RCC 7860 (cell line): ENCODE measurements around the gene USP21.

Source experiments
- DNase-seq: peaks from one replicate; pipeline ENCODE4 v3.0.0-alpha.2; 2015; ENCODE audit warnings: low spot score
- FAIRE-seq: peaks from 2 replicates; lab custom pipeline; 2012; peaks lifted over from hg19 to GRCh38; lab: Jason Lieb, UNC

The USP21 gene

DNA sequence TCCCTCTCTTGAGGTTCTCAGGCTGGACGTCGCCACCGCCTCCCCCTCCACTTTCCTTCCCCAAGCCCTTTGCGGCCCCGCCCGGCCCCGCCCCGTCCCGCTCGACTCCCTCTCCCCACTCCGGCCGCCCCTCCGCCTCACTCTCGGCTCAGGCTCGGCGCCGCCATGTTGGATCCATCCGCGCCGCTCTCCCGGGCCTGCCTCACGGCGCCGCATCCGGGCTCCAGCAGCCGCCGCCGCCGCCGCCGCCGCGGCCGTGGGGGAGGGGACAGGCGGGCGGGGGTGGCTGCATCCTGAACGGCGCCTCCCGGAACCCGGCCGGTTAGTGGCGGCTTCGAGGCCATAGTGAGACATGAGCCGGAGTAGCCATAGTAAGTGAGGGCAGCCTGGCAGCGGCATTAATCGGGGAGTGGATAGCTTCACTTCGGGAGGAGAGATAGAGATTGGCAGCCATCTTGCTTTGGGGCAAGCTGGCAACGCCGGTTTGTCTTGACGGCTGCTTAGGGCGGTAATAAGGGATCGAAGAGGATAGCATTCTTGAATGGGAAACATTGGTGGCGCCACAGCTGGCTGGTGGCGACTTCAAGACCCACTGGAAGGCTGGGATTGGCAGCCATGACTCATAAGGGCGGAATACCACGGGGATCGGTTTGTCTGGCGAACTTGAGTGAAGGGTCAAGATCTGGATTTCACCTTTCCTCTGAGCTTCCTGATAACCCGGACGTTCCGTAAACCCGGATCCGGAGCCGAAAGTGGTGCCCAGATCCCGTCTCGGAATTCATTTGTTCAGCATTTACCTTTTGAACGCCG, 26.7 kb upstream of the USP21 start, which contains the start of gene DEDD:
Gene DEDD (minus strand): TSS at position 258 of the 810 bp plus-strand sequence. CDS start 8,205 bp downstream, outside the sequence.
- FAIRE-seq = peak; percentile 46
- DNase-seq = peak; percentile 93

DNA sequence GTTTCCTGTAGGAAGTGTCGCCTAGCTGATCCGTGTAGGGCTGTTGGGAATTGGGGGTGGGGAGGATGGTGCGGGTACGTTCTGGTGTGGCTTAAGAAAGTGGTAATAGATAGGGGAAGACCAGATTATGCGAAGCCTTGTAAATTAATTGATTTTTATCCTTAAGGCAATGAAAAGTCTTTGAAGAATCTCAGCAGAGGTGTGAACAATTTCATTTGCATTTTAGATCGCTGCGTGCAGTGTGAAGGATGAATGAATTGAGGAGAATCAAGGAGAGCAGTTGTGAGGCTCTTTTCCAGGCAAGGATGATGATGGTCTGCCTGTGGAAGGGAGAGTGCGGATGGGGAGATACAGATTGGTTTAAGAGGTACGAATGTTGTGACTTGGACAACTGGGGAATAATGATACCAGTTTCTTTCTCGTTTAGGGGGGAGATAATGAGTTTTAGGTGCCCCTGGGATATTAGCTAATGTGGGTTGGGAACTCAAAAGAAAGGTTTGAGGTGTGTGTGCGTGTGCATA, 26.0 kb upstream of the USP21 start:
- FAIRE-seq = no peak
- DNase-seq = no peak

DNA sequence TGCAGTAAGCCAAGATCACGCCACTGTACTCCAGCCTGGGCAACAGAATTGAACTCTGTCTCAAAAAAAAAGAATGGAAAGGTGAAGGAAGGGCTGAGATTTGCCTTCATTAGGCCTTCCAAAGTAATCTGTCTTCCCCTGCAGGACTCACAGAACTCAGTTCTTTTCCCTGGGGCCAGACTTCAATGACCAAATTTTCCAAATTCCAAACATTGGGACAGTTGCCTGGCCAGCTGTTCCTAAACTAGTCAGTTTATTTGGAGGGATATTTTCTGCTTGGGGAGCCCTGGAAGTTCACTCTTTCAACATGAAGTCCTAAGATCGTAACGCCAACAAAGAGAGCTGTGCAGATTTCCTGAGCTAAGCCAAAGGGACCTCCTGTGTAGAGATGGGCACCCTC, 21.4 kb upstream of the USP21 start:
- FAIRE-seq (no peak), DNase-seq (no peak)

DNA sequence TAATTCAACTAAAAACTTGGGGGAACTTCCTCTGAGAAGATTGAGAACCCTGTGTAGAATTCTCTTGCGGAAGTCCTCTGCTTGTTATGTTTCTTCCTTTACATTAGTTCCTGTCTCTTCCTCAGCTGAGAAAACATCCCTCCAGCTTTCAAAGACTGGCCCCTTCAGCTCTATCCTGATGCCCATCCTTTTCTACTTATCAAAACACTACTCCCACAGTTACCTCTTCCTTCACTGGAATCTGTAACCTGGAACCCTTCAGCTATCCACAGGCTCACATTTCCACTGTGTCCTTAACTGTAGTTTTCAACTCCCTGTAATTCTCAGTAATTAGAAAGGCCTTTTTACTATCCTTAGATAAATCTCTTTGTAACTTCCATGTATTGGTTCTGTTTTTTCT, 20.9 kb upstream of the USP21 start:
- DNase-seq = no peak
- FAIRE-seq = no peak

DNA sequence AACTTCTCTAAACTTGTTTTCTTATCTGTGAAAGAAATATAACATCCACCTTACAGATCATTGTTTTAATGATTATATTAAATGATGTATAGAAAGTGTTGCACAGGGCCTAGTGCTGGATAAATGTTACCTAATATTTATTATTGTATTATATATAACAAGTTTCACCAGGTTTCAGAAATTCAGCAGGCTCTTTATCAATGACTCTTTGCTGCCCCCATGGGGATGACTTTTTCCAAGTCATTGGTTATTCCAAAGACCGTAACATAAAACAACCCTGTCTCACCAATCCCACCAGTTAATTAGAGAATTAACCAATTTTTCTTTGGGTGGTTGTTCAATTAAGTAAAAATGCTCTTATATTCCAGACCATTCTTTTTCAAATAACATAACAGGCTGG, 19.5 kb upstream of the USP21 start:
- no peak for DNase-seq
- FAIRE-seq = peak; percentile 2

DNA sequence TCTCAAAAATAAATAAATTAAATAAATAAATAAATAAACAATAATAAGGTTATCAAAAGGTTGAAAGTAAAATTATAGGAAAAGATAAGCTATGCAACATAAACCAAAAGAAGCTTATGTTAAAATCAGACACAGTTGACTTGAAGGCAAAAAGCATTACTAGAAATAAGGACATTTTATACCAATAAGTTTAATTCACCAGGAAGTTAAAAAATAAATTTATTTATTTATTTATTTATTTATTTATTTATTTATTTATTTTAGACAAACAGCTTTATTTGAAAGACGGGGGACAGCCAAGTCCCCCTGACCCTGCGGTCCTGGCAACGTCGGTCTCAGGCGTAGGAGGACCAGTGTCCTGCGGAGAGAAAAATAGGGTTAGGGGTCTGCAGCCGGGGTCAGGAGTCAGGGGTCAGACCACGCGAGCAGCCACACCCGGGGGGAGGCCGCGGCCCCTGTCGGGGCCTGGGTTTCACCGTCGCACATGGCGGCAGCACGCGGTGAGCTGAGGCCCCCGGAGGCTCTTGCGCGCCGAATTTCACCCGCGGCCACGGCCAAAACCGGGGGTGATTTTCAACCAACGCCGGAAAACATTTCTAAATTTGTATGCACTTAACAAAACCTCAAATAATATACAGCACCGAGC, 18.4 kb upstream of the USP21 start:
- FAIRE-seq (no peak), DNase-seq (no peak)

DNA sequence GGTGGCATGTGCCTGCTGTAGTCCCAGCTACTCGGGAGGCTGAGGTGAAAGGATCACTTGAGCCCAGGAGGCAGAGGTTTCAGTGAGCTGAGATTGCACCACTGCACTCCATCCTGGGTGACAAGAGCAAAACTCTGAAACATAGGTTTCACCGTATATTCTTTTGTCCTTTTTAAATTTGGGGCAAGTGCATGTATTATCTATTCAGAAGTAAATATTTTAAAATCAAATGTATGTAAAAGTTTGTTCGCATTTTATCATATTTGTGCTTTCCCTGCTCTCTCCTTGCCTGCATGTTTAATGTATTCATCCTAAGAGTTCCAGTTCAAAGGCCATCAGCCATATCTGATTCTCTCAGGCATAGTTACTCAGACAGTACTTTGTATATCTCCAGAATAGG, 13.5 kb upstream of the USP21 start:
- no peak for FAIRE-seq
- no peak for DNase-seq

DNA sequence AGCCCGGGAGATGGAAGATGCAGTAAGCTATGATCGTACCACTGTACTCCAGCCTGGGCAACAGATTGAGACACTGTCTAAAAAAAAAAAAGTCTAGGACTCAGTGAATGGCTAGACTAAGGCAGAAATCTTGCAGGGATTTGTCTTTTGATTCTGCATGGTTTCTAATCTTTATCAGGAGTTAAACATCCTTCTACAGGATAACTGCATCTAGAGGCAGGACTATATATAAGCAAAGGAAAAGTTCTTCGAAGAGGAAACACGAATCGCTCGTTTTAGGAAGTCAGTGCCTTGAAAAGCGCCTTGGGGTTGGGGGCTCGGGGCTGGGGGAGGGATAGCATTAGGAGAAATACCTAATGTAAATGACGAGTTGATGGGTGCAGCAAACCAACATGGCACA, 6.1 kb upstream of the USP21 start:
- FAIRE-seq = no peak

DNA sequence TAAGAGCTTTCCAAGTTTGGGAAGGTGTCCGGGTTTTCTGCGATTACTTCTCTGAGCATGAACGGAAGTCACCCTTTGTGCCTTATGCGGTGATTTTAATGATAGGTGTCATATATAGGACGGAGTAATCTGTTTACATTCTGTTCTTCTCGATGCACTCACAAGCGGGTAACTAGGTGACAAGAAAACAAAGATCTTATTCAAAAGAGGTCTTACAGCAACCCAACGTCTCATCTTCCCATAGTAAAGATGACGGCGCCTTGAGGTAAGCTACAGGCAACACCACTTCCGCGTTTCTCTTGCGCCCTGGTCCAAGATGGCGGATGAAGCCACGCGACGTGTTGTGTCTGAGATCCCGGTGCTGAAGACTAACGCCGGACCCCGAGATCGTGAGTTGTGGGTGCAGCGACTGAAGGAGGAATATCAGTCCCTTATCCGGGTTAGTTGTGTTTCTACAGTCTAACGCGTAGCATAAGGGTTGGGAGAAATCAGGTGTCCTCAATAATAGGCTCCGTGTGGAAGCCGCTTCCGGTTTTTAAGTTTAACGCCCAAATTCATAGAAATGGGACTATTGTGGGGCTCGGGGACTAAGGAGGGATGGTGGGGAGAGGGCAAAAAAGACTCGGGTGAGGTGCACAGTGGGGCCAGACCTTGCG, 5.5 kb upstream of the USP21 start, which contains the start of gene UFC1:
Gene UFC1 (plus strand): TSS at position 297 of the 656 bp plus-strand sequence. CDS start 20 bp downstream, at position 317.
- FAIRE-seq = no peak
- DNase-seq = peak; percentile 75

More for the DNA sequence above, 6.1 kb upstream of the USP21 start:
- DNase-seq = no peak

DNA sequence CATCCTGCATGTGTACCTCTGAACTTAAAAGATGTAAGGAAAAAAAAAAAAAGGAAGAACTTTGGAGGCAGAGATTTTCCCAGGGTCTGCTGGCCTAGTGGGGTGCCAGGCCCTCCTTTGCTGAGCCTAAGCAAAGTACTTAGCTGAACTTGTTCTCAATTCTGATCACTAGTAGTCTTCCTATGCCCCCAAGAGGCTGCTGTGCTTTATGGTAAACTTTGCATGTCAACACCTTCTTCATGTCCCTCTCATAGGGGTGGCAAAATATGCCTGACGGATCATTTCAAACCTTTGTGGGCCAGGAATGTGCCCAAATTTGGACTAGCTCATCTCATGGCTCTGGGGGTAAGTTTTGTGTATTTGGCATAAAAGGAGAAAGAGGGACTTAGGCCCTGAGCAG, 1.4 kb upstream of the USP21 start:
- DNase-seq (no peak), FAIRE-seq (no peak)

DNA sequence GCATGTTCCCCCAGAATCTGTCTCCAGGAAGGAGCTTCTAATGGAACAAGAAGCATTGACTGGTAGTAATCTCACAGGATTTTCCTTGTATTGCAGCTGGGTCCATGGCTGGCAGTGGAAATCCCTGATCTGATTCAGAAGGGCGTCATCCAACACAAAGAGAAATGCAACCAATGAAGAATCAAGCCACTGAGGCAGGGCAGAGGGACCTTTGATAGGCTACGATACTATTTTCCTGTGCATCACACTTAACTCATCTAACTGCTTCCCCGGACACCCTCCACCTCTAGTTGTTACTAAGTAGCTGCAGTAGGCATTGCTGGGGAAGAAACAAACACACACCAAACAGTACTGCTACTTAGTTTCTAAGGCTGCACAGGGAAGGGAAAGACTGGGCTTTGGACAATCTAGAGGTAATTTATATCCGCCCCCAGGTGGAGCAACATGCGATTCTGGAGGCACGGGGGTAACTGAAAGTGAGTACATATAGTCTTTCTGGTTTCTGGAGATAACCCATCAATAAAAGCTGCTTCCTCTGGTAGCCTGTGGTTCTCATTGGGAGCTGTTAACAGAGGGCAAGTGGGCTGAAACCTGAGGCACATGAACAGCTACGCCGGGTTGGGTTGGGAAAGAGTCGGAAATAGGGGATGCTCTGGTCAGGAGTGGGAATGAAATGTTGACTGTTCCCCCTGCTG, 837 bp upstream of the USP21 start:
- DNase-seq (peak; percentile 63), FAIRE-seq (no peak)

DNA sequence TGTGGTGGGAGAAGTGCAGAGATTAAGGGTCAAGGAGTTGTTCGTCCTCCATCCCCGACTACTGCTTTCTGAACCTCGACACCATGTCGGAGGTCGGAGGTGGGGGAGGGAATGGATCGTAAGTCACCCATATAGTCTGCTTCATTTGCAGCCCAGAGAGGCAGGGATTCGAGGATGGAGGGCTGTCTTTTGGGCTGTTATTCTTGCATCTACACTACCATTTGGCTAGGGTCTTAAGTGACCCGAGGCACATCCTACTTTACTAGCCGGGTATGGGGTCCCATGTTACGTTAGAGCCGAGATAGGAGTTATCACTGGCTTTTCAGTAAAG, 578 bp downstream of the USP21 start:
- no peak for FAIRE-seq

DNA sequence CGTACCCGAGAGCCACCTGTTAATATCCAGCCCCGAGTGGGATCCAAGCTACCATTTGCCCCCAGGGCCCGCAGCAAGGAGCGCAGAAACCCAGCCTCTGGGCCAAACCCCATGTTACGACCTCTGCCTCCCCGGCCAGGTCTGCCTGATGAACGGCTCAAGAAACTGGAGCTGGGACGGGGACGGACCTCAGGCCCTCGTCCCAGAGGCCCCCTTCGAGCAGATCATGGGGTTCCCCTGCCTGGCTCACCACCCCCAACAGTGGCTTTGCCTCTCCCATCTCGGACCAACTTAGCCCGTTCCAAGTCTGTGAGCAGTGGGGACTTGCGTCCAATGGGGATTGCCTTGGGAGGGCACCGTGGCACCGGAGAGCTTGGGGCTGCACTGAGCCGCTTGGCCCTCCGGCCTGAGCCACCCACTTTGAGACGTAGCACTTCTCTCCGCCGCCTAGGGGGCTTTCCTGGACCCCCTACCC, 1.4 kb downstream of the USP21 start:
- DNase-seq = no peak
- no peak for FAIRE-seq

More for the DNA sequence above, 578 bp downstream of the USP21 start:
- DNase-seq = no peak

DNA sequence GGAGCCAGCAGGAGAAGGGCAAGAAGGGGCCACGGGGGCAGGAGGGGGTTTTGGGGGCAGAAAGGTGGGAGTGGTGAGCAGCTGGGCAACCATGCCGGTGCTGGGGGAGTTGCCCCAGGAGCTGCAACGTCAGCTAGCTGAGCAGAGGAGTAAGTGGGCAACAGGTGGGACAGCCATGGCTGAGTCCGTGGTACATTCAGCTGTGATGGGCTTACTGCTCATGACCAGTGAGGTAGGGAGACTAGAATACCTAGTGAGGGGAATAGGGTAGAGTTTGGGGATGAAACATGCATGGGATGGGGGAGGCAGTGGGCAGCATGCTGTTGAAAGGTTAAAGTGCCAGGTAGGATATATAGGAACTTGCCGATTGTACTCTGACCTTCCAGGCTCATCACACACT, 2.4 kb downstream of the USP21 start:
- no peak for FAIRE-seq
- DNase-seq = no peak

DNA sequence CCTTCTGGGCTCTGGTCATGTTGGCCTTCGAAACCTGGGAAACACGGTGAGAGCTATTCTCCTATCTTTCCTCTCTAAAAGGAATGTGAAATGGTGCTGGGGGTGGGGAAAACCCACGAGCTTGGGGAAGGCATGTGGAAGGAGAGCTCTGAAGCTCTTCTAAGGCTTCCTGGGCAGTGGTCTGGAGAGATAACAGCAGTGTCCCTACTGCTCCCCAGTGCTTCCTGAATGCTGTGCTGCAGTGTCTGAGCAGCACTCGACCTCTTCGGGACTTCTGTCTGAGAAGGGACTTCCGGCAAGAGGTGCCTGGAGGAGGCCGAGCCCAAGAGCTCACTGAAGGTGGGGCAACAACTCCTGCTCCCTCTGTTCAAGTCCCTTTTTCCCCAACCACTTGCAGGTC, 2.8 kb downstream of the USP21 start:
- DNase-seq = no peak
- FAIRE-seq = no peak

DNA sequence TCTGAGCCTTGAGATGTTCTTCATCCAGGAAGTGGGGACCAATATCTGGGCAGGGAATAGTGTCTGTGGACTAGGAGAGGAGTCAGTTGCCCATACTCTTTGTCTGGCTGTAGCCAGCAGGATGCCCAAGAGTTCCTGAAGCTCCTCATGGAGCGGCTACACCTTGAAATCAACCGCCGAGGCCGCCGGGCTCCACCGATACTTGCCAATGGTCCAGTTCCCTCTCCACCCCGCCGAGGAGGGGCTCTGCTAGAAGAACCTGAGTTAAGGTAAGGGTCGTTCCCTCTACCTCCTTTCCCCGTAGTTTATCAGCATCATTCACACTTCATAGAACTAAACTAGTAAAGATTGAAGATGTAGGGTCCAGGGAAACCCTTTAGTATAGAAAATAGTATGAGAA, 3.5 kb downstream of the USP21 start:
- DNase-seq (no peak), FAIRE-seq (no peak)

DNA sequence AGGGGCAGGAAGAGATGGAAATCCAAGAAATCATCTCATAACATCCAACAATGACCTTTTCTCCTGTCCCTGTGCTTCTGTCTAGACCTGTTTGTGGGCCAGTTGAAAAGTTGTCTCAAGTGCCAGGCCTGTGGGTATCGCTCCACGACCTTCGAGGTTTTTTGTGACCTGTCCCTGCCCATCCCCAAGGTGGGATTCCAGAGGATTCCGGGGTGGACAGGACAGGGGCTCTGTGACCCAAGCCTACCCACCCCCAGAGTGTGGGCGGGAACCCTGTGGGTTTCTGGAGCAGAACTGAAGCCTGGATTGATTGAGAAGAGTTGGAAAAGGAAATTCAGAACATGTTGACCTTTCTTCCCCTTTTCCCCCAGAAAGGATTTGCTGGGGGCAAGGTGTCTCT, 4.5 kb downstream of the USP21 start:
- DNase-seq = no peak
- FAIRE-seq = no peak

DNA sequence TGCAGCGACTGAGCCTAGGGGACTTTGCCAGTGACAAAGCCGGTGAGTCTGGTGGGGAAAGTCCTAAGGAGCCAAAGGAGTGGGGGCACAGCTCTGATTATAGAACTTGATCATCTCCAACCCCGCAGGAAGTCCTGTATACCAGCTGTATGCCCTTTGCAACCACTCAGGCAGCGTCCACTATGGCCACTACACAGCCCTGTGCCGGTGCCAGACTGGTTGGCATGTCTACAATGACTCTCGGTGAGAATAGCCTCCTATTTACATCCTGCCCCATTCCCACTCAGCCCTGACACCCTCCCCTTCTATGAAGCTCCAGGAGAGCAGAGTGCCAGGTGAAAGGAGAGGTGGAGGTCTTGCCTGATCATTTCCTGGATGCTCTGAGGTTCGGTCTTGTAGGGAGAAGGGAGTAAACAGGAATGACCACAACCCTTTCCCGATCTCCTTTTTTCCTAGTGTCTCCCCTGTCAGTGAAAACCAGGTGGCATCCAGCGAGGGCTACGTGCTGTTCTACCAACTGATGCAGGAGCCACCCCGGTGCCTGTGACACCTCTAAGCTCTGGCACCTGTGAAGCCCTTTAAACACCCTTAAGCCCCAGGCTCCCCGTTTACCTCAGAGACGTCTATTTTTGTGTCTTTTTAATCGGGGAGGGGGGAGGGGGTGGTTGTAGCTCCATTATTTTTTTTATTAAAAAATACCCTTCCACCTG, 5.8 kb downstream of the USP21 start:
- no peak for FAIRE-seq
- no peak for DNase-seq

DNA sequence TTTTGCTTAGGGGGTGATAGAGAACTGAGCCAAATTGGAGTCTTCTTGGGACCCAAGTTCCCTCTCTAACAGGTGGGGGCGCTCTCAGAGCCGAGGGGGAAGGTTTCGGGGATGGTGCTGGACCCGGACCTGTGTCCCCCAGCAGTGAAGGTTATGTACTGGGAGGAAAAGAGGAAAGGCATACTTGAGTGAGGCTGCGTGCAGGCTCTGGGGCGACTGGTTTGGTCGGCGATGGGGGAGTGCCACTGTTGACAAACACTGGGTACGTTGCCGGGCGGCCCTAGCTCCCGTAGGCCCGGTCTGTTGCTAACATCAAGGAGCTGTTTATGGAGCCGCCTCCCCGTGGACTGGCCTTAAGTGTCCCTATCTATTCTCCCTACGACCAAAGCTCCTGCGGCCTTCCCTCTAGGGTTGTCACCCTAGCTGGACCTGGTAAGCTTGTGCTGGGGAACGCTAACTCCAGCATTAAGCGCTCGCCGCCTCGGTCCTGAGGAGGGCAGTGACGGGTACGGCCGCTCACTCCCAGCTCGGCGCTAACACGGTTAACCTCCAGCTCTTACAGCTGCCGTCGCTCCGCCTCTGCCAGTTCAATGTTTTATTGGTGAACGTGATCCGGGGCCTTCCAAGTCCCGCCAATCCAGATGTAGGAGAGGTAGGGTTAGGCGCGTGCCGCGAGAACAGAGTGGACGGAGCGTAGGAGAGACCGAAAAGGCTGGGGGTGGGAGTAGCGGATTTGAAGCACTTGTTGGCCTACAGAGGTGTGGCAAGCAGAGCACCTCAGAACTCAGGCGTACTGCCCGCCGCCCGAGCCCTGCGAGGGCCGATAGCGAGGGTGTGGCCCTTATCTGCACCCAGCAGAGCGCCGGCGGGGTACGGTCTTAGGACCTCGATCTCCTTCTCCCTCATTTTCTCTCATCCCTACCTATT, 6.7 kb downstream of the USP21 start, which contains the start of gene PPOX:
Gene PPOX (plus strand): TSS at position 685 of the 927 bp plus-strand sequence. CDS start 422 bp downstream, outside the sequence.
- peak; percentile 88 for FAIRE-seq
- peak; percentile 97 for DNase-seq
